Karpas-422 (cell line): ENCODE measurements around the gene DCLRE1B. TPM values are rescaled to one million over a fixed set of nuclear protein-coding genes. Genes with fewer than 3 reads are reported as not detected.

Experiments
- DNase-seq: peaks from one replicate; pipeline ENCODE4 v3.0.0-alpha.2; 2015
- H2AFZ ChIP-seq: fragments of 200-600 bp; sonication (generic); 2 replicates; pipeline ENCODE4 v1.6.1; 2014; ENCODE audit warnings: antibody characterized with exemption, low read length, mixed read lengths
- H3K27ac ChIP-seq: fragments of 200-600 bp; sonication (generic); 2 replicates; pipeline ENCODE4 v1.5.1; 2014; ENCODE audit warnings: mild to moderate bottlenecking, low read length, moderate library complexity
- H3K27me3 ChIP-seq: fragments of 200-600 bp; sonication (generic); 2 replicates; pipeline ENCODE4 v1.6.1; 2014; ENCODE audit warnings: low read length, mixed read lengths
- H3K36me3 ChIP-seq: fragments of 200-600 bp; sonication (generic); 2 replicates; pipeline ENCODE4 v1.6.1; 2014; ENCODE audit warnings: low read length, mixed read lengths; ENCODE audit not compliant: insufficient read depth
- H3K4me1 ChIP-seq: fragments of 200-600 bp; sonication (generic); 2 replicates; pipeline ENCODE4 v1.6.1; 2014; ENCODE audit warnings: mild to moderate bottlenecking, low read length, mixed read lengths
- H3K4me2 ChIP-seq: fragments of 200-600 bp; sonication (generic); 2 replicates; pipeline ENCODE4 v1.6.1; 2014; ENCODE audit warnings: low read length, low read depth, mild to moderate bottlenecking; ENCODE audit not compliant: poor library complexity, severe bottlenecking
- H3K4me3 ChIP-seq: fragments of 200-600 bp; sonication (generic); 2 replicates; pipeline ENCODE4 v1.5.1; 2014; ENCODE audit warnings: mild to moderate bottlenecking, antibody characterized with exemption, low read length, mixed read lengths
- H3K79me2 ChIP-seq: fragments of 200-600 bp; sonication (generic); 2 replicates; pipeline ENCODE4 v1.6.1; 2014; ENCODE audit warnings: mild to moderate bottlenecking, low read length, mixed read lengths
- H3K9ac ChIP-seq: fragments of 200-600 bp; sonication (generic); 2 replicates; pipeline ENCODE4 v1.6.0; 2014; ENCODE audit warnings: low read length
- H3K9me2 ChIP-seq: fragments of 200-600 bp; sonication (generic), shearing (Covaris generic); replicated peaks from 2 replicates; pipeline ENCODE4 v1.6.0; 2014; ENCODE audit warnings: mild to moderate bottlenecking, low read length, moderate library complexity; ENCODE audit not compliant: insufficient read depth
- H3K9me3 ChIP-seq: fragments of 300-700, 200-600 bp; sonication (generic); 2 replicates; pipeline ENCODE4 v1.6.1; 2014; ENCODE audit warnings: low read length, mixed read lengths
- H4K20me1 ChIP-seq: fragments of 200-600 bp; sonication (generic); 2 replicates; pipeline ENCODE4 v1.6.1; 2014; ENCODE audit warnings: mild to moderate bottlenecking, antibody characterized with exemption, low read length, low read depth; ENCODE audit not compliant: insufficient read depth
- total RNA-seq: library from RNA; depleted of rRNA; stranded (reverse); fragments of >200 nt; shearing (Covaris generic); gene quantifications from 2 replicates; pipeline ENCODE4 v1.2.3, GENCODE V29; 2014; ENCODE audit warnings: low replicate concordance; rRNA removed

The DCLRE1B gene
- total RNA-seq, result 7.6 and 11.3 TPM in 2 replicates

DNA sequence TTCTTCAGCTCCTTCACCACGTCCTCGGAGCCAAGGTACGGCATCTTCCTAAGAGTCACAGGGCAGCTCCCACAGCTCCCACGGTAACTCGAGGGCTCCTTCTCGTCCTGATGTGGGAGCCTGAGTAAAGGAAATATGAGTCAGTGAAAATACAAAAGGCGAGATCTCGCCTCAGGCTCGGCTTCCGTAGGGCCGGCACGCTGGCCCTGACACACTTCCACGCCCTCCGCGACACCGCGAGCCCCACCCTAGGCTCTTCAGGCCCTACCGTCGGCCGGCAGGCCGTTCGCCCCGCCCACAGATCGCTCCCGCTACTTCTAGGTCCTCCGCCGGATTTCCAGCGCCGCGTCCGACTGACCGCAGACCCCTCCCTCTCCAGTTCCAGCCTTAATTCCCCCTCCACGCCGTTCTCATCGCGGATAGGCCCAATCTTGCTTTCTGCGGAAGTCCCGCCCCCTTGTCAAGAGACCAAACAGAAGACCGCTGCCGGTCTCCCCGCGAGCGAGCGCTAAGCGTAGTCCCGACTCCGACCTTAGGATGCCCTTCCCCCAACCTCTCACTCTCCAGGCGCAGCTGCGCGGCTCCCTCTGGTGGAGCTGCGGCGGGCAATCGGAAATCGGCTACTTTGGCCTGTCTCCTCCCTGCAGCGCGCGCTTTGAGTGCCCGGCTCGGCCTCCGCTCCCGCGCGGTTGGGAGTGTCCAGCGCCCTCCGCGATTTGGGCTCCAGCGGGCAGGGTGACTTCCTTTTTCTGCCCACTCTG lies at the start of gene DCLRE1B, which contains the start of gene AP4B1:
TSS of gene DCLRE1B (plus strand) at position 653 of the 761 bp plus-strand sequence. CDS start 261 bp downstream, outside the sequence.
TSS of gene AP4B1 (minus strand) at position 126 of the 761 bp plus-strand sequence. CDS start at position 44, 82 bp downstream.
- no peaks in the 10 kb centered on the region for H4K20me1 ChIP-seq
- H3K9ac ChIP-seq, result peak within 1 kb of the TSS; percentile 91
- peak within 1 kb of the TSS; percentile 92 for H2AFZ ChIP-seq
- DNase-seq, result peak; percentile 100
- no peaks in the 10 kb centered on the region for H3K9me3 ChIP-seq
- H3K27ac ChIP-seq, result peak within 1 kb of the TSS; percentile 68
- H3K4me2 ChIP-seq, result peak within 1 kb of the TSS; percentile 78
- peak within 1 kb of the TSS; percentile 76 for H3K4me3 ChIP-seq
- H3K79me2 ChIP-seq, result peaks cover 53% of the 10 kb centered on the region
- H3K4me1 ChIP-seq, result peaks cover 21% of the 10 kb centered on the region
- no peaks in the 10 kb centered on the region for H3K9me2 ChIP-seq
- H3K27me3 ChIP-seq, result no peaks in the 10 kb centered on the region
- H3K36me3 ChIP-seq, result peaks cover 33% of the 10 kb centered on the region

DNA sequence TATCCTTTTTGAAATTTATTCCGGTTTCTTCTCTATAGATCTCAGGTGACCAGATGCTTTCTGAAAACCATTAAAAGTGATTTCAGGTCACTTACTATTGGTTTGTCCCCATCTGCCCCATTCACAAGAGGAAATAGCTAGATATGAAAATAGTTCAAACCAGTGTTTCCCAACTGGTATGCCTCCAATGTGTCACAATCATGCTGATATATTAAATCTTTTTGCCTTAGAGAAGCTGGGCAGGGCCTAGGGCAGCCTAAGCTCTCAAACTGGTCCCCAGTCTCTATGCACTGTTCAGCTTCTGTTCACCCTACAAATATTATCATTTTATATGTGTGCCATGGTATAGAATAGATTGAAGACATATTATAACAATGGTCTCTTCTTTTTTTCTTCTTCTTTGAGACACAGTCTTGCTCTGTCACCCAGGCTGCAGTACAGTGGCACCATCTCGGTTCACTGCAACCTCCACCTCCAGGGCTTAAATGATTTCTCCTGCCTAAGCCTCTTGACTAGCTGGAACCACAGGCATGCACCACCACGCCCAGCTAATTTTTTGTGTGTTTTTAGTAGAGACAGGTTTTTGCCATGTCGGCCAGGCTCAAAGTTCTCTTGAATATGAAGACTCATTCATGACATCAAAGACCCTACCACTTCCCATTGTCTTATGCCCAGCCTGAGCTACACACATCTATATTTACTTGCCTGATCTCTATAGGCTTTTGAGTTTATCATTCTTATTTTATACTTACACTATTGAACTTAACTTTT lies 49.3 kb upstream of the DCLRE1B start:
- H3K4me1 ChIP-seq, result peaks cover 45% of the 10 kb centered on the region

DNA sequence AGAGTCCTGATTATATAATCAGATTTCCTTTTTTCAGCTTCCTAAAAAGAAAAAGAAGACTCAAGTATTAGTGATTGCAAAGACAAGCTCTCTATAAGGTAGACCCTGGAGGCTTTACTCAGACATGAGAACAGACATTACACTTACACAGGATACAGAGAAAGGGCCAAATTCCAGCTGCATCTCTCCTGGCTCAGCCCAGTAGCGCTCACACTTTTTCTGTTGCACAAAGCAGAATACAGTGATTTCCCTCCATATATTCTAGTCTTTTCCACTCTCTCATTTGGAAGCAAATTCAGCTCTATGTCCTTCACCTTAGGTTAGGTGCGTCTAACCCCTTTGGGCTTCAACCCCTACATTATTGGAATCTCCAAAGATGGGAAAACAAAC lies 48.7 kb upstream of the DCLRE1B start:
- Histone ChIP-seq H2AFZ (no peak overlapping the region), H3K4me2 (peak overlapping the region; percentile 78), H3K36me3 (peaks cover 8% of the 10 kb centered on the region; the same call in 1 of the 2 replicates), H3K27me3 (no peaks in the 10 kb centered on the region), H3K9me3 (no peaks in the 10 kb centered on the region), H3K79me2 (peaks cover 10% of the 10 kb centered on the region), H3K4me1 (peaks cover 48% of the 10 kb centered on the region), H3K9me2 (no peaks in the 10 kb centered on the region), H3K27ac (peak overlapping the region; percentile 92; the same call in 1 of the 2 replicates), H3K4me3 (no peak overlapping the region), H3K9ac (no peak overlapping the region), H4K20me1 (no peaks in the 10 kb centered on the region)
- DNase-seq, result no peak

More for the DNA sequence above, 49.3 kb upstream of the DCLRE1B start:
- Histone ChIP-seq H3K36me3 (peaks cover 8% of the 10 kb centered on the region; the same call in 1 of the 2 replicates), H3K27me3 (no peaks in the 10 kb centered on the region), H3K79me2 (peaks cover 10% of the 10 kb centered on the region), H3K9me2 (no peaks in the 10 kb centered on the region), H3K9ac (no peak overlapping the region), H3K4me2 (no peak overlapping the region), H3K4me3 (no peak overlapping the region), H2AFZ (no peak overlapping the region), H3K27ac (peak overlapping the region; percentile 92; the same call in 1 of the 2 replicates), H3K9me3 (no peaks in the 10 kb centered on the region), H4K20me1 (no peaks in the 10 kb centered on the region)
- DNase-seq, result no peak

- Histone ChIP-seq H3K4me3 (peak overlapping the region; percentile 62), H4K20me1 (no peaks in the 10 kb centered on the region), H3K36me3 (peaks cover 8% of the 10 kb centered on the region; the same call in 1 of the 2 replicates), H2AFZ (peak overlapping the region; percentile 40; the same call in 1 of the 2 replicates), H3K79me2 (peaks cover 10% of the 10 kb centered on the region), H3K9me3 (no peaks in the 10 kb centered on the region), H3K4me2 (peak overlapping the region; percentile 78), H3K4me1 (peaks cover 53% of the 10 kb centered on the region), H3K27ac (peak overlapping the region; percentile 92), H3K9me2 (no peaks in the 10 kb centered on the region), H3K27me3 (no peaks in the 10 kb centered on the region), H3K9ac (peak overlapping the region; percentile 58)
- DNase-seq, result peak; percentile 72
These were observed 47.4 kb upstream of the DCLRE1B start for GRCh38 chr1:113857776-113858175.

DNA sequence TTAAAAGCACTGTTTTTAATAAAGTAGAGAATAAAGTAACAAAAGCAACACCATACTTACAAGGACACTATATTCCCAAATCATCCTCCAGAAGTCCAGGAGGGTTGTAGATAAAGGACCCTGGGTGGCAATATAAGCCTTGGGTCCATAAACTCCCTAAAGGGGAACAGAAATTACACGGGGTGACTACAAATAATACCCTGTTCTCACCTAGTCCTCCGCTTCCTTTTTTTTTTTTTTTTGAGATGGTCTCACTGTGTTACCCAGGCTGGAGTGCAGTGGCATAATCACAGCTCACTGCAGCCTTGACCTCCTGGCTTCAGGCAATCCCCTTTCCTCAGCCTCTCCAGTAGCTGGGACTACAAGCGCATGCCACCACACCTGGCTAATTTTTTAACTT lies 46.7 kb upstream of the DCLRE1B start:
- H3K4me3 ChIP-seq, result peak overlapping the region; percentile 45
- peaks cover 53% of the 10 kb centered on the region for H3K4me1 ChIP-seq
- peaks cover 8% of the 10 kb centered on the region; the same call in 1 of the 2 replicates for H3K36me3 ChIP-seq
- peak overlapping the region; percentile 58 for H3K9ac ChIP-seq
- H3K9me3 ChIP-seq, result no peaks in the 10 kb centered on the region
- peak overlapping the region; percentile 92 for H3K27ac ChIP-seq
- H4K20me1 ChIP-seq, result no peaks in the 10 kb centered on the region
- peak; percentile 85 for DNase-seq
- H3K4me2 ChIP-seq, result peak overlapping the region; percentile 78
- no peaks in the 10 kb centered on the region for H3K27me3 ChIP-seq
- peaks cover 10% of the 10 kb centered on the region for H3K79me2 ChIP-seq
- no peaks in the 10 kb centered on the region for H3K9me2 ChIP-seq
- peak overlapping the region; percentile 40; the same call in 1 of the 2 replicates for H2AFZ ChIP-seq

DNA sequence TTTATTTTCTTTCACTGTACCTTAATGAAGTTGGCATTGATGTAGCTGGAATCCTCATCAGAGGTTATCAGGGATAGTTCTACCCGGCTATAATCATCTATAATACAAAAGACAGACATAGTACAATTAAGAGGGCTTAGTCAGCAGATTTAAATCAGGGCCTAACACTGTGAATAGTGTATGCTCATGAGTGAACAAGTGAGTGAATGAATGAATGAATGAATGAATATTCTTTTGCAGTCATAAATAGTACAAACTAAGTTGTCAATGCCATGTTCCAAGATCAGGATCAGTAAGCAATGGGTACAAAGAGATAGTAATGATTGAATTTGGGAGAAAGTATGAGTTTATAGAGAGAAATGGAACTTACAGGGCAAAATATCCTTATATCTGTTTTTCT lies 46.1 kb upstream of the DCLRE1B start:
- Histone ChIP-seq H3K9ac (peak overlapping the region; percentile 58), H3K4me2 (peak overlapping the region; percentile 78), H2AFZ (peak overlapping the region; percentile 40; the same call in 1 of the 2 replicates)

GRCh38 chr1:113859478-113860175 lies 45.5 kb upstream of the DCLRE1B start:
- Histone ChIP-seq H3K4me2 (peak overlapping the region; percentile 78), H3K9me2 (no peaks in the 10 kb centered on the region), H3K79me2 (peaks cover 10% of the 10 kb centered on the region), H3K36me3 (peaks cover 7% of the 10 kb centered on the region; the same call in 1 of the 2 replicates), H2AFZ (peak overlapping the region; percentile 64; the same call in 1 of the 2 replicates), H3K9ac (peak overlapping the region; percentile 58), H3K9me3 (no peaks in the 10 kb centered on the region), H3K4me1 (peaks cover 53% of the 10 kb centered on the region), H3K27ac (peak overlapping the region; percentile 92), H4K20me1 (no peaks in the 10 kb centered on the region), H3K4me3 (peak overlapping the region; percentile 45), H3K27me3 (no peaks in the 10 kb centered on the region)
- DNase-seq, result peak; percentile 92

More for the DNA sequence above, 46.1 kb upstream of the DCLRE1B start:
- Histone ChIP-seq H3K4me1 (peaks cover 53% of the 10 kb centered on the region), H3K4me3 (peak overlapping the region; percentile 45), H3K79me2 (peaks cover 10% of the 10 kb centered on the region), H4K20me1 (no peaks in the 10 kb centered on the region), H3K27me3 (no peaks in the 10 kb centered on the region), H3K36me3 (peaks cover 8% of the 10 kb centered on the region; the same call in 1 of the 2 replicates), H3K9me2 (no peaks in the 10 kb centered on the region), H3K9me3 (no peaks in the 10 kb centered on the region), H3K27ac (peak overlapping the region; percentile 92)
- DNase-seq, result no peak
